Hematopoietic multipotent progenitor cell treated with erythropoietin and hydrocortisone succinate and interleukin-3 and kit ligand, for 6 days (in vitro differentiated cells): Measurements from ENCODE around the gene LGI4.
"Not testable (repeated sequence)": the region's sequence is repeated elsewhere in the genome, so short reads cannot be mapped to it uniquely, and the experiment has no call there.

ENCODE experiments used
- DNase-seq: peaks from one replicate; pipeline ENCODE4 v3.0.0-alpha.2; 2015

Gene LGI4

DNA sequence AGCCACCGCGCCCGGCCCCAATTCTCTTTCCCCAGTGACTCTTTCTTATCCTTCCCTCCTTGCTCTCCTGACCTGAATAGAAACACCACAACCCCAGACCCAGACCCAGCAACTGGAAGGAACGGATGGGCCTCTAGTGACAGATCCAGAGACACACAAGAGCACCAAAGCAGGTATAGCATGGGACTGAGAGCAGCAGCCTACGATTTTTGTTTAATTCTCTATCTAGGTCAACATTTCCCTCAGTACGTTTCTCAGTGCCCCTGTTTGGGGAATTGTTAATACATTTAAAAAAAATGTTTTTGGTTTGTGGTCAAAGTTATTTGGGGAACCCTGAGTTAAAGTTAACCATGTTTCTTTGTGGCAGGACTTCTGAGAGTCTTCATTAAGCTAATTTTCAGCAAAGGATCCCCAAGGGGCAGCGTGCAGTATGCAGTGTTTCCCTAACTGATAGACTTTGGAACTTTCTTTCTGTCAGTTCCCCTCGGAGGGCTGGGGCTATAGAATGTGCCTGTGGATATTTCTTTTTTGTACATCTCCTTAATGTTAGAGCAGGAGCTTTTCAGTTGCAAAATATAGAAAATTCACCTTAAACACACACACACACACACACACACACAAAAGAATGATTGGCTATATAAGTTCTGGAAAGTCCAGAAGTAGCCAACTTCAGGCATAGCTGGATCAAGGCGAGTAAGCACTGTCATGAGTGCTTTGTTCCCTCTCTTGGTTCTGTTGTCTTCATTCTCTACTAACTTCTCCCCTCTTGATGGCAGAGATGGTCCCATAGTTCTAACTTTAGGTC, 26.0 kb upstream of the LGI4 start:
- no peak for DNase-seq

DNA sequence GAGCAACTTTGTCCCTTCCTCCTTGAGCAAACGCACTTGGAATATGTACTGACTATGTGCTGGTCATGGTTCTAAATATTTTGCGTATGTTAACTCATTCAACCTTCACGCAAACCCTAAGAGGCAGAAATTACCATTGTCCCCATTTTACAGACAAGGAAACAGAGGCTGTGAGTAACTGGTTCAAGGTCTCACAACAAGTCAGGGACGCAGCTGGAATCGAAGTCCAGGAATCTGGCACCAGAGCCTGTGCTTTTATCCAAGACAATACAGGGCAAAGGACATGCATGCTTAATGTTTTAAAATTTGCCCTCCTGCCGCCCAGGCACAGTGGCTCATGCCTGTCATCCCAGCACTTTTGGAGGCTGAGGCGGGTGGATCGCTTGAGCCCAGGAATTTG, 24.7 kb upstream of the LGI4 start:
- no peak for DNase-seq

DNA sequence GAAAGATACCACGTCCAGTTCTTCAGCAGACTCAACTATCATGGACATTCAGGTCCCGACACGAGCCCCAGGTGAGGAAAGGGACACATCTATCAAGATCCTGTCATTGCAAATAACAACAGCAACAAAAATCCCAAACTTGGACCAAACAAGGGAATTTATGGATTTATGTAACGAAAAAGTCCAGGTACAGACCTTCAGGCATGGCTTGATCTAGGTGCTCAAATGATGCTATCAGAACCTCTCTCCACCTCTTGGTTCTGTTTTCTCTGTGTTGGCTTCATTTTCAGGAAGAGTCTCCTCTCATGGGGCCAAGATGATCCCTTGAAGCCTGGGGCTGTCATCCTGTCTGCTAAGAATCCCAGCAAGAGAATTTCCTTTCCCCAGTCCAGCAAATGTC, 22.6 kb upstream of the LGI4 start:
- DNase-seq, result no peak

DNA sequence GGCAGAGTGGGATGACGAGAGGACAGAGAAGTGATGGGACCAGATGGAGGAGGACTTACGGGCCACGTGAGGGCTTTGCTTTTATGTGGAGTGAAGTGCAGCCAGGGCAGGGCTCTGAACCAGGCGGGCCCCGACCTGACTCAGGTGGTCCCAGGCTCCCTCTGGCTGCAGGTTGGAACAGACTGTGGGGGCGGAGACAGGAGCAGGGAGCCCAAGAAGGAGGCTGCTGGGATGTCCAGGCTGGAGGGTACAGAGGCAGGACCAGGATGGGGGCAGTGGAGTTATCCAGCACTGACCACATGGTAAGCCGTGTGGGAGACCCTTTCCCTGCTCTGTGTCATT, 21.8 kb upstream of the LGI4 start:
- DNase-seq, result no peak

DNA sequence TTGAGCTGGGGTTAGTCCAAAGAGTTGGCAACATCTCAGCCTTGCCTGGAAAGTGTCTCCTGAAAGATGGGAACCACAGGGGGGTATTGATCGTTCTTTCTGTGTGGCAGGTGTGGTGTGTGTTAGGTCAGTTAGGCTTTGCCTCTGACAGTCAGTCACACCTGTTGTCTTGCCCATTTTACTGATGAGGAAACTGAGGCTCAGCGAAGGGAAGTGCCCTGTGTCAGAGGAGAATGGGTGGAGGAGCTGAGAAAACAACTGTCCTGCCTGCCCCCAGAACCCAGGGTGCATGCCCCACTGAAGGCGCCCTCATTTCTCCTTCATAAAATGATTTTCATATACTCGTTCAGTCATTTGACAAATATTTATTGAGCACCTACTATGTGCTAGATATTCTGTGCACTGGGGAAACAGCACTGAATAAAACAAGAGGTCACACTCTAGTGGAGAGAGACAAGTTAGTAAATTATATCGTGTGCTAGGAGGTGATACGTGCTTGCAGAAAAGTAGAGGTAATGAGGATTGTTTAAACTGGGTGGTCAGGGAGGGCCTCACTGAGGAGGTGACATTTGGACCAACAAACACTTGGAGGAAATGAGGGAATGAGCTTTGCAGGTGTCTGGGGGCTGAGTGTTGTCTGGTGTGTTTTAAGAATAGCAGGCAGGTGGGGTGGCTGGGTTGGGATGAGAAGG, 21.3 kb upstream of the LGI4 start:
- DNase-seq, result no peak

DNA sequence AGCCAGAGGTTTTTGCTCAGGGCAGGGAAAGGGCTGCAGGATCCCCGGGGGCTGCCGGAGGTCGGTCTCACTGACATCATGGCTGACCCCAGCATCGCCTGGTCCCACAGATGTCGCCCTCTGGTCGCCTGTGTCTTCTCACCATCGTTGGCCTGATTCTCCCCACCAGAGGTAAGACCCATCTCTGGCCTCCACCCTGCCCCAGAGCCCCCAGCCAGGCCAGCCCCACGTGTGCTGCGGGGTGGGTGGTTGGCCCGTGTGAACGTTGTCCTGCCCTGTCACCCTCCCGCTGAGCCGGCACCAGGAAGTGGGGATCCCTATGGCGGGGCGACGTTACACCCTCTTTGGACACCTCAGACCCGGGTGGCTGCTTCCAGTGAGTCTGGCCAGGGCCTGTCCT, 20.6 kb upstream of the LGI4 start:
- peak; percentile 44 for DNase-seq

DNA sequence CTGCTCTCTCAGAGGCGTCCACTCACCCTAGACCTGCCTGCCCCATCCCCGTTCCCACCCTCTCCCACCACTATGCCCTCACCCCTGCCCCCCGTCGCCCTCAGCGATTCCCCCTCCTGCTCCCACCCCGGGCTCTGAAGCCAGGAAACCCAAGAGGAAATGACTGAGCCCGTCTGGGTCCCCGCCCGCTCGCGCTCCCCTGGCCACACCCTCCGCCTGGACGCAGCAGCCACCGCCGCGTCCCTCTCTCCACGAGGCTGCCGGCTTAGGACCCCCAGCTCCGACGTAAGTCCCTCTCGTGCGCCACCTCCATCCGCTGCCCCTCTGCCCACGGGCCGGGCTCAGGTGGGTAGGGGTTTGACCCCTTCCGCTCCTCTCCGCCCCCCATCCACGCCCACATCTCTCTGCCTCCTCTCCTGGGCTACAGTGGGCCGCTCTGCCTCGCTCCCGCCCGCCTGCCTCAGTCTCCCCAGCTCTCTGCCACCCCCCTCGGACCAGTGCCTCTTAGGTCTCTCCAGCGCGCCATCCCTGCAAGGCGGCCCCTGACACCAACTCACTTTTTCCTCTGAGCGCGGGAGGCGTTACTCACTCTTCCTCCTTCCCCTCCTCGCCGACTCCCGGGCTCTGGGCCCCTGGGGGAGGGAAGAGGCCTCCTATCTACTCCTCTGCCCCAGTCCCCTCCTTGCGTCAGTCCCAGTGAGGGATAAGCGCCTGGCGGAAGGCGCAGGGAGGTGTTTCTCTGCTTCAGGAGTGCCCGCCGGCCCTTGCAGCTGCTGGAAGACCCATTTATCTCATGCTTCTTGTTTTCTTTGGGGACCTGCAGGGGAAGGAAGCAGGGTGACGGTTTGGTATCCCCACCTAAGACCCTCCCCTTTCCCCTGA, 19.9 kb upstream of the LGI4 start, which contains the start of gene FXYD5:
TSS of gene FXYD5 (plus strand) at position 211 of the 882 bp plus-strand sequence. CDS start 816 bp downstream, outside the sequence.
- DNase-seq, result peak; percentile 87

DNA sequence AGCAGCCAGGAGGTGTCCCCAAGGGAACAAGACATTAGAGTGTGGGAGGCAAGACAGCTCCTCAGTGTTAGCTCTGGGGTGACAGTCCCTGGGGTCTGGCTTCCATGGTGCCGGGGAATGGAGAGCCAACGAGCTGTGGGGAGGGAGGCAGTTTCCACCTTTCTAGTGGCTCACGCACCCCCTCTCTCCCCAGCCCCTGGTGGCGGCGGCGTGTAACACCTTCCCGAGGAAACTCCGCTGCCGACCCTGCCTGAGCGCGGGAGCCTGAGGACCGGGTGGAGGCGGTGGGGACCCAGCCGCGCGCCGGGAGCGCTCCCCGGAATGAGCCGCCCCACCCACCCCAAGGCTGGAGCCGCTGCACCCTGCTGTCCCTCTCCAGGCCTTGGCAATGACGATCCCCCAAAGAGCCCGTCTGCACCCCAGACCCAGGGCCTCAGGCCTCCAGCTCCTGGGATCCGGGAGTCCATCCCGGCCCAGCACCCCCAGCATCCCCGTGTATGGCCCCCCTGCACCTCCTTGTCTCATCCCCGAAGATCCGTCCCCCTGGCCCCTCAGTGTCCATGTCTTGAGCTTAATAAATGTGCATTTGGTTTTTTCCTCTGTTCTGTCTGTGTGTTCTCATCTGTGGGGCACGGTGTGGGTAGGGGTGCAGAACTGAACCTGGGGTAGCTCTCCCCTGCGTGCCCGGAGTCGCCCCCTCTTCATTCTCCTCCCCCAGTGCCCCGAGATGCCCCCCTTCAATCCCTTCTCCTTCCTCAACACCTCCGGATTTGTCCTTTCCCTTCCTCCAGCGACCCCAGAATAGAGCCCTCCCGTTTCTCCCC, 19.1 kb upstream of the LGI4 start:
- DNase-seq, result peak; percentile 81

DNA sequence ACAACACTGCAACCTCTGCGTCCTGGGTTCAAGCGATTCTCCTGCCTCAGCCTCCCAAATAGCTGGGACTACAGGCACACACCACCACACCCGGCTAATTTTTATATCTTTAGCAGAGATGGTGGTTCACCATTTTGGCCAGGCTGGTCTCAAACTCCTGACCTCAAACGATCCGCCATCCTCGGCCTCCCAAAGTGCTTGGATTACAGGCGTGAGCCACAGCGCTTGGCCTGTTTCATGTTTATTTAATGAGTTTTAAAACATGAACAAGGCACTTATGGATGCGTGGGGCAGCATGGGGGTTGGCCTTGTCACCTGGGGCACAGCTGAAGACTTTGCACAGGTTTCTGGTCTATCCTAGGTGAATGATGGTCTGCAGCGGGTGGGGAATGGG, 18.3 kb upstream of the LGI4 start:
- DNase-seq, result not testable (repeated sequence)

DNA sequence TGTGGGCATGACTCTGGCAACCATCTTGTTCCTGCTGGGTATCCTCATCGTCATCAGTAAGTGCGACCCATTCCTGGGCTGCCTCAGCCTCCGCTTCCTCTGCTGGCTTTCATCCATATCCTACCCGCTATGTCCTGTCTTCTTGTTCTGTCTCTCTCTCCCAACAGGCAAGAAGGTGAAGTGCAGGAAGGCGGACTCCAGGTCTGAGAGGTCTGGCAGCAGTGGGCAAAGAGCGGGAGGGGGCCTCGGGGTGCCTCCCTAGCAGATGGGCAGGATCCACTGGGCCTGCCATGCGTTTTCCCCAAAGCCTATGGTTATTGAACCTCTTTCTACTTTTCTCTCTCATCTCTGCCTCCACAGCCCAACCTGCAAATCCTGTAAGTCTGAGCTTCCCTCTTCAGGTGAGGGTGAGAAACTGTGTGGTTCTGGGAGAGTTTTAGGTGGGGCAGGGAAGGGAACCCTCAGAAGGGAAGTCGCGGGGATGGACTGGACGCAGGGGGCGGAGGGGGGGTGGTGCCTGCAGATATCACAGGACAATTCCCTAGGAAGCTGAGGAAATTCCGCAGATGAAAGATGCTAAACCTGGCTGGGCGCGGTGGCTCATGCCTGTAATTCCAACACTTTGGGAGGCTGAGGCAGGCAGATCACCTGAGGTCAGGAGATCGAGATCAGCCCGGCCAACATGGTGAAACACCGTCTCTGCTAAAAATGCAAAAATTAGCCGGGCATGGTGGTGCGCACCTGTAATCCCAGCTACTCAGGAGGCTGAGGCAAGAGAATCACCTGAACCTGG, 16.6 kb upstream of the LGI4 start:
- DNase-seq, result no peak

DNA sequence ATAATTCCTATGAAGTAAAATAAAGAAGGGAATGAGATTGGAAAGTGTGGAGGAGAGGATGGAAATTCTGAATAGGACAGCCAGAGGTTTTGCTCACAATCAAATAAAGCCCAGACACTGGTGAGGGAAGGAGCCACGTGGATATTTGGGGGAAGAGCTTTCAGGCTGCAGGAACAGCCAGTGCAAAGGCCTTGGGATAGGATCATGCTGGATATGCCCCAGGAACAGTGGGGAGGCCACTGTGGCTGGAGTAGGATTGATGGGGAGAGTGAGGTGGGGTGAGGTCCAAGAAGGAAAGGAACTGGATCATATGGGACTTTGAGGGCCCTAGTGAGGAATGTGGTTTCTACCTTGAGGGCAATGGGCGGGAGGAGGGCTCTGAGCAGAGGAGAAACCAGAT, 15.6 kb upstream of the LGI4 start:
- DNase-seq, result no peak

DNA sequence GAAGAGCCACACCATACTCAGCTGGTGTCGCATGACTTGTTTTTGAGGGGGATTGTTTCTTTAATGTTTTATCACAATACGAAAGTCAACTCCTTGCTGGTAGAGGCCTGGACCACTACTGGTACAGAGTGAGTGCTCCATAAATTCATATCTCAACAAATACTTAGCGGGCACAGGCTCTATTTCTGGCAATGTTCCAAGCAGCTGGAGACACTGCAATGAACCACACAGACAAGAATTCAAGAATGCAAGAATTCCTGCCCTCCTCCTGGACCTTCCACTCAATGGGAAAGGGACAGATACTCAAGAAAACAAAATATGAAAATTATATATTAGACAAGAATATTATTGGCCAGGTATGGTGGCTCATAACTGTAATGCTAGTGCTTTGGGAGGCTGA, 14.6 kb upstream of the LGI4 start:
- DNase-seq, result peak; percentile 33

DNA sequence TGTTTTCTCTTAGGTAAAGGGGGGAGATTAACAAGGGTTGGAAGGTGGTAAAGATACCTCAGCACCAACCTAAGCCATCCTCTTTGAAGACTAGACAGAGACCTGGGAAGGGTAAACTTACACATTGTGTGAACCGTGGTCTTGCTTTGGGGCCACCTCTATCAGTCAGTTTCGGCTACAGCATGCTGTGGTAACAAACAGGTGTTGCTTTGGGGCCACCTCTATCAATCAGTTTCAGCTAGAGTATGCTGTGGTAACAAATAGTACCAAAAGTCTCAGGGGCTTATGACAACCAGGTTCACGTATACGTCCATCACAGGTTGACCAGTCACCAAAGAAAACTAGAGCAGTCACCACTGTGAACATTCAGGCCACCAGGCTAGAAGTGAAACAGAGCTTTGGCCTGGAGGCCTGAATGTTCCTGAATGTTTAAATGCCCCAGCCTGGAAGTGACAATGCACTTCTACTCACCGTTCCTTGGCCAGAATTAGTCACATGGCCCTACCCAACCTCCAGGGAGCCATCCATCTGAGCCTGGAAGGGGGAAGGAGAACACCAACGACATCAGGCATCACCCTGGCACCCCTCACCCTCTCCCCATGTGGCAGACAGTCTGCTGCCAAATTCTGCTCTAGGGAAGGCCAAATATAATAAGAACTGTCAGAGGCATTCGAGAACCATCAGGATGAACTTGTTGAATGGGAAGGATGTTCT, 12.0 kb upstream of the LGI4 start:
- no peak for DNase-seq

DNA sequence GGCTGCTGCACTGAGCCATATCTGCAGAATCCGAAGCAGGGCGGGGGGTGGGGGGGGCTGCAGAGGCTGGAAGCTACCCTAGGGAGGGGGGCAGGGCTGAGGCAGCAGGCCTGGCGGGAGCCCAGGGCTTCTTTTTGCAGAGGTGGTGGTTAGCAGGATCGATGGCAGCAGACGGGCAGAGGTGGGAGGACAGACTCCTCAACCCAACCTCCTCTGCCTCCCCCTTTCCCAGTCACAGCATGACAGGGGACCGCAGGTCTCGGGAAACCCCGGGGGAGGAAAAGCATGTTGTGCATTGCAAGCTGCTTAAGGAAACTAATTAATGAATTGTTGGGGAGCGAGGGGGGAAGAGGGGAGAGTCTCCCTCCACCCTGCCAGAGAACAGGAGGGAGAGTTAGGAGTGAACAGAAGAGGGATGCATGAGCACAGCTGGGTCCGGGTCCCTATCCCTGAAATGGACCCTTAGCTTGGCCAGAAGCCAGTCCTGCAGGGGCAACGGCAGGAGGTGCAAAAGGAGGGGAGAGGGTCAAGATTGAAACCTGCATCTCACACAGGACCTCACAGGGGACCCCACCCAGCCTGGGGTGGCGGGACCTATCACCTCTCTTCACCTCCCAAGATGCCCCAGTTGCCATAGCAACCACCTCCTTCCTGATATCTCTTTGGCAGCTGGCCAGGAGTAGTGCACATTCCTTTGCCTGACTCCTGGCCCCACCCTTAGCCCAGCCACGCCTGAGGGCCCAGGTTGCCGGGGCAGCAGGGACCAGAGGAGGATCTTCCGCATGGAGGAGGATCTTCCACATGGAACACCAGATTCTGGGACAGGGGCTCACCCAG, 10.0 kb upstream of the LGI4 start:
- DNase-seq, result peak; percentile 76

DNA sequence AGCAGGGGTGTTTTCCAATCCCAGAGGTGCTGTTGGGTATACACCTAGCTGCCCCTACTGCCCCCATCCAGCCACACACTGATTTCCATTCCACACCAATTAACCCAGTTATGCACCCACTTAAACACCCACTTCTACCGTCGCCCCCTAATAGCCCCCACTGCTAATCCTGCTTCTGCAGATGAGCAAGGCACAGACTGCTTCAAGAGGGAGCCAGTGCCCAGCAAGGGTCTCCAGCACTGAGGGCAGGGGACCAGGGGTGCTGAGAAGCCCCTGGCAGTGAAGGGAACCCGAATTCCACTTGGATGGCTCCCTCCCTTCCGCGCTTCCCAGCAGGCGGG, 9.4 kb upstream of the LGI4 start:
- no peak for DNase-seq

DNA sequence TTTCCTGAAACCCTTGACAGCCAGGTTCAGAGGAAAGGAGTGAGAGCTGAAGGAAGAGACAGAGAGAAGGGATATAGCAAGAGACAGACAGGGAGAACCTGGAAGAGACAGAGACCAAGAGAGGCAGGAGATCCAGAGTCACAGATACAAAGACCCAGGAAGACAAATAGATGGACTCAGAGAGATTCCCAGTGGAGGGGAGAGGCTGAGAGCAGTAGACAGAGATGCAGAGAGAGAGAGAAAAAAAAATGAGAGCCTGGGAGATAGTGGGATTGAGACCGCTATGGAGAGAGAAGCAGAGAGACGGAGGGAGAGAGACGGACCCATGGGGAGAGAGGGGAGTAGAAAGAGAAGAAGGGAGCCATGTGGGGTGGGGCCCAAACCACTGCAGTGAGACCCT, 9.0 kb upstream of the LGI4 start:
- no peak for DNase-seq

DNA sequence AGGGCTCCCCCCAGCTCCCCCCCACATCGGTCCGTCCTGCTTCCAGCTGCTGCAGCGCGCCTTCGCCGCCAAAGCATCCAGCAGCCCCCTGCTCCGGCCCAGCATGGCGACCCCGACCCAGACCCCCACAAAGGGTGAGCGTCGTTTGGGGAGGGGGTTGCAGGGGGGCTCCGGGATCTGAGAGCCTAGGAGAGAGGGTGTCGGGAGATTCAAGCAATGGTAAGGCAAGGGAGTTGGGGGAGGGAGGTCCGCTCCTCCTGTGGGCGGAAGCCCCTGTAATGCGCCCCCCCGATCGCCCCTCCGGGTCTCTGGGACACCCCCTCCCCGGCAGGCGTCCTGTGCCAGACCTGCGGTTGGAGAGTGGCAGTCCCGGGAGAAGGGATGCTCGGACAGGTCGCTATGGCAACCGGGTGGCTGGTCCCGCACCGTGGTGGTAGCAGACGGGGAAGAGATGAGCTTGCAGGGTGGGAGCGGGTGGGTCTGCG, 8.4 kb upstream of the LGI4 start, which contains the start of gene FXYD7:
TSS of gene FXYD7 (plus strand) at position 25 of the 485 bp plus-strand sequence. CDS start at position 104, 79 bp downstream.
- no peak for DNase-seq

DNA sequence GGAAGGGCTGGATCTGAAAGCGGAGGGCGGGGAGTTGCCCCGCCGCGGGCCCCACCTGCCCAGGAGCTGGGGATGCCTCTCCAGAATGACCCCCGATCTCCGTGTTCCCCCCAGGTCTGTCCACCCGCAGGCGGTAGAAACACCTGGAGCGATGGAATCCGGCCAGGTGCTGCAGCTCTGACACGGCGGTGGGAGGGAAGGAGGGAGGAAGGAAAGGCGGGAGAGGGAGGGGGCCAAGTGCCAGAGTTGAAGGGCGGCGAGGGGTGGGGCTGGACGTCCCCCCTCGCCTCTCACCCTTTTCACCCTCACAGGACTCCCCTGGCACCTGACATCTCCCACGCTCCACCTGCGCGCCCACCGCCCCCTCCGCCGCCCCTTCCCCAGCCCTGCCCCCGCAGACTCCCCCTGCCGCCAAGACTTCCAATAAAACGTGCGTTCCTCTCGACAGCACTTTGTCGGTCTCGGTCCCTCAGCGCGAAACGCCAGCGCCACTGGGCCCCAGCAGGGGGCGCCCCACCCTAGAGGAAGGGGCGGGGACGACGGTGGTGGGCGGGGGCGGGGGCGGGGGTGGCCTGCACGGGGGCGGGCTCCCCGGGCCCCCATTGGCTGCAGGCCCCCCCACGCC, 7.9 kb upstream of the LGI4 start:
- DNase-seq, result peak; percentile 76

DNA sequence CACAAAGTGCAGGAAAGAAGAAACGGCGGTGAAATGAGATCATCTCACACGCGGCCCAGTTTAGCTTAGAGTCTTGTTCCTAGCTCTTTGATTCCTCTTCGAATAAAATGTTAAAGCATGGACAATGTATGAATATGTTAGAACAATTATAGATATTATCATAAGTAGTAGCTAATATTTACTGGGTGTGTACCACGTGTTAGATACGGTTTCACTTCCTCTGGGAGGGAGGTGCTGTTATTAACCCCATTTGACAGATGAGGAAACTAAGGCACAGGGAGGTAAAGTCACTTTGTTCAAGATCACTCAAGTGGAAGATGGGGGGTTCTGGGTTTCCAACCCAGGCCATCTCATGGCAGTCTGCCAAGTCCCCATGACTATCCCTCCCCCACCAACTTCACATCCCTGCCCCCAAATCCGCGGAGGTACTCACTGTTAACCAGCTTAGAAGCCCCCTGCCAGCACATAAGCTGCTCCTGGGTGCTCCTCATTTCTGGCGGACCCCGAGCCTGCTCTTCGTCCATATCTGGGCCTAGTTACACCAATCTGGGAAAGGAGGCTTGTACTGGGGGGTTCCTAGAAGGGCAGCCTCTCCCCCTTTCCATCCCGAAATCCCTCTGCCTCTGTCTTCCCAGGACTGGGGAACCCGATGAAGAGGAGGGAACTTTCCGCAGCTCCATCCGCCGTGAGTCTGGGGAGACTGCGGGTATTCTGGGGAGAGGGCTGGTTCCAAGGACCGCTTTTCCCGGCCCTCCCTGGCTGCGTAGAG, 7.2 kb upstream of the LGI4 start:
- DNase-seq, result peak; percentile 65
